Neutrophil (primary cell): ENCODE measurements around the gene RTN1.

Source experiments
- H3K27ac ChIP-seq: fragments of 200-600 bp; sonication (generic); 2 replicates; pipeline ENCODE4 v1.5.1; 2016; ENCODE audit warnings: mild to moderate bottlenecking, moderate library complexity
- H3K27me3 ChIP-seq: fragments of 200-600 bp; sonication (generic); 2 replicates; pipeline ENCODE4 v1.6.0; 2016; ENCODE audit warnings: mild to moderate bottlenecking
- H3K36me3 ChIP-seq: fragments of 200-600 bp; sonication (generic); 2 replicates; pipeline ENCODE4 v1.5.1; 2017
- H3K4me1 ChIP-seq, 2 experiments: fragments of 200-600 bp in 1 of 2; sonication (generic) in 1 of 2; 1 replicate in 1 of 2; 2 replicates in 1 of 2; pipeline versions ENCODE4 v1.5.1 to v1.6.1; 2013 to 2016; ENCODE audit warnings: low read depth in 1 of 2, low read length in 1 of 2, mild to moderate bottlenecking in 1 of 2, moderate library complexity in 1 of 2; ENCODE audit not compliant: control insufficient read depth in 1 of 2, insufficient read depth in 1 of 2
- H3K4me3 ChIP-seq, 2 experiments: fragments of 200-600 bp in 1 of 2; sonication (generic) in 1 of 2; 1 replicate in 1 of 2; 2 replicates in 1 of 2; pipeline ENCODE4 v1.5.1; 2013 to 2016; ENCODE audit warnings: low read depth in 1 of 2, low read length in 1 of 2, mild to moderate bottlenecking in 1 of 2, moderate library complexity in 1 of 2
- H3K9me3 ChIP-seq: fragments of 200-600 bp; sonication (generic); 2 replicates; pipeline ENCODE4 v1.5.1; 2016
- CTCF ChIP-seq: fragments of 200-600 bp; sonication (generic); IDR thresholded peaks from 2 replicates; pipeline ENCODE4 v1.5.1; 2016; ENCODE audit warnings: antibody characterized with exemption

Gene RTN1

GRCh38 chr14:59632381-59632780 lies 238.2 kb downstream of the RTN1 start:
- Histone ChIP-seq H3K27ac (no peak overlapping the region), H3K4me3 (no peak overlapping the region), H3K9me3 (no peaks in the 10 kb centered on the region), H3K36me3 (no peaks in the 10 kb centered on the region), H3K27me3 (peaks cover 72% of the 10 kb centered on the region), H3K4me1 (no peaks in the 10 kb centered on the region)
- peak; percentile 21 for TF ChIP-seq CTCF

DNA sequence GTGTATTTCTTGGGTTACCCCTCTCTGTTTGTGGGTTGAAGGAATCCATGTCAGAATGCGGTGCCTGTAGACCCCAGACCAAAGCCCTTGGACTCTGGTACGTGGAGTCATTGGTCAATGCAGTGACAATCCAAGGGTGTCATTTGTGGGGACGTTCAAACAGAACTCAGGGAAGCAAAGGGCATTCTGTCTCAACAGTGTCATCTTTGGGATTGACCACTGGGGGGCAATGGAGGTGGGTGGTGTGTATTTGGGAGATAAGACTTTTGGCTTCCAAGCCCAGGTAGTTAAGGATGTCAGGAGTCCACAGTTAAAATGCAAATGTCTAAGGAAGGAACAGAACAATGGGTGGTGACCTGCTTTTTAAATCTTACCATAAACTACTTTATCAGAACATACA lies 239.3 kb downstream of the RTN1 start:
- no peaks in the 10 kb centered on the region for H3K4me1 ChIP-seq
- no peak for TF ChIP-seq CTCF
- H3K4me3 ChIP-seq, result no peak overlapping the region

DNA sequence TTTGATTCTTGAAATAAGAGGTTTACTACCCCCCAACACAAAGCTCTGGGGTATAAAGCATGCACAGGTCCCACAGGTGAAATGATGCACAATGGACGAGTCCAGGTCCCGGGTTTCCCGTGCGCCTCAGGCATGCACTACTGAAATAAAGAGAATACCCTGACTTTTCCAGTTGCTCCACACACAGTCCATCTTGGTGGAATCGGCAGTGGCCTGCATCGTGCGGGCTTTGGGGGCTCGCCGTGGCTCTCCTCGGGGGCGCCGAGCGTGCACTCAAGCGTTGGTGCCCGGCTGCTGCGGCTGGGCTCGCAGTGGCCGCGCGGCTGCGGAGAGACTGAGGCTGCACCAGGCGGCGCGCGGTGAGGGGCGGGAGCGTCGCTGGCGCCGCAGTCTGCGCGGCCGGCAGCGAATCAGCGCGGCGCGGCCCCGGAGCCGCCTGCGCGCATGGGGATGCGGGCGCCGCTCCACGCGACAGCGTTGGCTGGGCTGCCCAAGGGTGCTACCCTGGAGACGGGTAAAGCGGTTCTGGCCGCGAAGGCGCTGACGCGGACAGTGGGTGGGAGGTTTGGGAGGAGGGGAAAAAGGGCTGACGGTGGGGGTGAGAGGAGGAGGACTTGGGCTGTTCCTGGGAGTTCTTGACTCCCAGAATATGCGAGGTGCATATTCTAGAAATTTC lies 240.2 kb downstream of the RTN1 start:
- Histone ChIP-seq H3K4me3 (no peak overlapping the region), H3K9me3 (no peaks in the 10 kb centered on the region), H3K27me3 (peaks cover 90% of the 10 kb centered on the region), H3K36me3 (no peaks in the 10 kb centered on the region), H3K27ac (no peak overlapping the region), H3K4me1 (no peaks in the 10 kb centered on the region)
- TF ChIP-seq CTCF, result no peak

More for the DNA sequence above, 239.3 kb downstream of the RTN1 start:
- Histone ChIP-seq H3K9me3 (no peaks in the 10 kb centered on the region), H3K36me3 (no peaks in the 10 kb centered on the region), H3K27ac (no peak overlapping the region), H3K27me3 (peaks cover 84% of the 10 kb centered on the region)

DNA sequence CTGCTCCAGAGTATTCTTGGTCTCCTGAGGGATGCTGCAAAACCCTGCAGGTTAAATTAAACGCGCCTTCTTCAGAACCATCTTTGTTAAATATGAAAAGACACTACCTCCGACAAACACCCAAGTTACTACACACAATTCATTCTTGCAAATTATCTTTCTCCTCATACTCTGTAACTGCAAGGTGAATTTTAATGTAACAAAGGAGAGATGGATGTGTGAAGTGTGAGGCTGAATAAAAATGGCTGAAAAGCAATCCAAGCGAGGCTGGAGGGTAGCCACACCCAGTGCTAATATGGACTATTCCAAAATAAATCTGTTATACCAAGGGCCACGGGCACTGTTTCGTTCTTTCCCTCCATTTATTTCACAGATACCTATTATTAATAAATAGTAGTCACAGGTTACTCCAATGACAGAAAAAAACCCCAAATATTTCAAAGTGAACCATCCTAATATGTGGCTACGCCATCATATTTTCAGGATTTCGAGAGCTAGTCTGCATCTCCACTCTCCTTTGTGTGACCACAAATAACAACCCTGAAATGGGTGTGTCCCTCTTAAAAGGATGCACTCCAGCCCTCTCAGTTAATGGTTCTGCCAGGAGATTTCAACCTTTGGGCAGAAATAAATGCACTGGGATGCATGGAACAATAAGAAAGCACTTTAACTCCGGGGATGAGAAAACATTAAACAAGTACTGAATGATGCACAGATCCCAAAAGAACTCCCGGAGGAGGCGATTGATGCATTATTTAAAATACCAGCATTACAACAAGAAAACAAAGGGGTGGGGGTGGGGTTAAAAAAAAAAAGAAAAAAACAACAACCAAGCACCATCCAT lies 240.9 kb downstream of the RTN1 start:
- no peak overlapping the region for H3K27ac ChIP-seq
- no peaks in the 10 kb centered on the region for H3K4me1 ChIP-seq
- H3K27me3 ChIP-seq, result peaks cover 88% of the 10 kb centered on the region
- H3K36me3 ChIP-seq, result no peaks in the 10 kb centered on the region
- H3K4me3 ChIP-seq, result no peak overlapping the region
- TF ChIP-seq CTCF, result no peak
- H3K9me3 ChIP-seq, result no peaks in the 10 kb centered on the region

- no peaks in the 10 kb centered on the region for H3K36me3 ChIP-seq
- H3K4me3 ChIP-seq, result no peak overlapping the region
- no peaks in the 10 kb centered on the region for H3K4me1 ChIP-seq
- H3K27me3 ChIP-seq, result peaks cover 68% of the 10 kb centered on the region
- no peak overlapping the region for H3K27ac ChIP-seq
- no peaks in the 10 kb centered on the region for H3K9me3 ChIP-seq
- no peak for TF ChIP-seq CTCF
Measured at GRCh38 chr14:59627011-59627520, 243.5 kb downstream of the RTN1 start.
